ENCODE data around the gene PDCD7.

GRCh38 chr15:65110676-65111292 is 22.8 kb downstream of the PDCD7 start:
- TF ChIP-seq CTCF (conservative IDR thresholded peaks at IDR 0.05; ENCODE audit: low read length) (no peak), EZH2phosphoT487 (IDR thresholded peaks at IDR 0.05; ENCODE audit: borderline replicate concordance) (no peak)

All from Loucy (cell line).